ENCODE results near the gene TLCD4. TPM values are rescaled to one million over a fixed set of nuclear protein-coding genes. Genes with fewer than 3 reads are reported as not detected.

The TLCD4 gene
- total RNA-seq, 1 experiment from 2014 or later: 2.0 TPM

DNA sequence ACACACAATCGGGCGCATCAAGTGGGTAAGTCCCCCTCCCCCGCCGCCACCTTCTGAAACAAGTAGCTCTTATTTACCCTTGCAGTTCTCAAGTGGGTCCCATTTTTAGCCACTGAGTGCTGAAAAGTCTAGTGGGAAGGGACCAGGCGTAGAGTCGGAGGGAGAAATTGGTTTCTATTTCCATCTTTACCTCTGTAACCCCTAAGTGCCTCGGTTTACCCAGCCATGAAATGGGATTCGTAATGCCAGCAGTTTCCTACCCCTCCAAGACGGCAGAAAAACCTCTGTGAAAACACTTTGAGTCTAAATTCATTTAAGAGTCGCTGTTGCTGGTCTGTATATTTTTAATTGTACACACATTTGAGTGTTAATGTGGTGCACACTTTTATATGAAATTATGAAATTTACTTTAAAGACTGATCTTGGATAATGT, 928 bp downstream of the TLCD4 start:
- Mint-ChIP-seq H3K4me1 (peaks cover 20% of the 10 kb centered on the region), H3K27ac (no peak overlapping the region), H3K9me3 (no peaks in the 10 kb centered on the region), H3K27me3 (ENCODE audit: low read depth) (peaks cover 19% of the 10 kb centered on the region), H3K36me3 (no peaks in the 10 kb centered on the region), H3K4me3 (peak overlapping the region; percentile 80)
- no peak for DNase-seq (ENCODE audit: low spot score)
- no peak for ATAC-seq
- POLR2A ChIA-PET: no interaction called here
- no peak for TF ChIP-seq ATF1 (CRISPR knock-in tag; IDR thresholded peaks at IDR 0.05)
- CTCF ChIA-PET: interaction anchor here (0.6 to 6.0 kb wide), 11 partner anchors 13 to 264 kb away, joined by 3 to 71 read pairs (median 4); partner anchors contain the start of genes ALG14 and RWDD3

- DNase-seq (ENCODE audit: low spot score) (no peak), ATAC-seq (no peak)
- CTCF ChIA-PET: interaction anchor here (1.2 to 6.0 kb wide), 3 partner anchors 76 to 115 kb away, joined by 3 to 71 read pairs (median 3); partner anchors contain the start of gene RWDD3
- POLR2A ChIA-PET: no interaction called here
- Mint-ChIP-seq H3K27me3 (ENCODE audit: low read depth) (peaks cover 19% of the 10 kb centered on the region), H3K4me1 (peaks cover 20% of the 10 kb centered on the region), H3K9me3 (no peaks in the 10 kb centered on the region), H3K4me3 (peak overlapping the region; percentile 80), H3K36me3 (no peaks in the 10 kb centered on the region), H3K27ac (no peak overlapping the region)
- TF ChIP-seq ESRRA (CRISPR knock-in tag; IDR thresholded peaks at IDR 0.05; ENCODE audit: borderline replicate concordance) (no peak), CBFB (CRISPR knock-in tag; IDR thresholded peaks at IDR 0.05; ENCODE audit: low read depth) (no peak), FOXP1 (CRISPR knock-in tag; IDR thresholded peaks at IDR 0.05; ENCODE audit: borderline replicate concordance) (no peak), USF1 (CRISPR knock-in tag; IDR thresholded peaks at IDR 0.05) (no peak), SOX15 (CRISPR knock-in tag; IDR thresholded peaks at IDR 0.05) (no peak), RORB (CRISPR knock-in tag; IDR thresholded peaks at IDR 0.05) (no peak), GTF2I (CRISPR knock-in tag; conservative IDR thresholded peaks at IDR 0.05) (no peak), ELF4 (CRISPR knock-in tag; IDR thresholded peaks at IDR 0.05; ENCODE audit: low read depth) (no peak), NFE2L1 (CRISPR knock-in tag; IDR thresholded peaks at IDR 0.05) (no peak), STAT6 (CRISPR knock-in tag; conservative IDR thresholded peaks at IDR 0.05; ENCODE audit: low read depth) (no peak), ZNF263 (CRISPR knock-in tag; IDR thresholded peaks at IDR 0.05; ENCODE audit: low read depth) (no peak), ZNF396 (CRISPR knock-in tag; IDR thresholded peaks at IDR 0.05; ENCODE audit: borderline replicate concordance) (no peak), NR2C2 (CRISPR knock-in tag; IDR thresholded peaks at IDR 0.05) (no peak)
- TF ChIP-seq, protein P1, sequence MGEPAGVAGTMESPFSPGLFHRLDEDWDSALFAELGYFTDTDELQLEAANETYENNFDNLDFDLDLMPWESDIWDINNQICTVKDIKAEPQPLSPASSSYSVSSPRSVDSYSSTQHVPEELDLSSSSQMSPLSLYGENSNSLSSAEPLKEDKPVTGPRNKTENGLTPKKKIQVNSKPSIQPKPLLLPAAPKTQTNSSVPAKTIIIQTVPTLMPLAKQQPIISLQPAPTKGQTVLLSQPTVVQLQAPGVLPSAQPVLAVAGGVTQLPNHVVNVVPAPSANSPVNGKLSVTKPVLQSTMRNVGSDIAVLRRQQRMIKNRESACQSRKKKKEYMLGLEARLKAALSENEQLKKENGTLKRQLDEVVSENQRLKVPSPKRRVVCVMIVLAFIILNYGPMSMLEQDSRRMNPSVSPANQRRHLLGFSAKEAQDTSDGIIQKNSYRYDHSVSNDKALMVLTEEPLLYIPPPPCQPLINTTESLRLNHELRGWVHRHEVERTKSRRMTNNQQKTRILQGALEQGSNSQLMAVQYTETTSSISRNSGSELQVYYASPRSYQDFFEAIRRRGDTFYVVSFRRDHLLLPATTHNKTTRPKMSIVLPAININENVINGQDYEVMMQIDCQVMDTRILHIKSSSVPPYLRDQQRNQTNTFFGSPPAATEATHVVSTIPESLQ (CRISPR knock-in tag; IDR thresholded peaks at IDR 0.05): no peak
- TF ChIP-seq, protein P2, sequence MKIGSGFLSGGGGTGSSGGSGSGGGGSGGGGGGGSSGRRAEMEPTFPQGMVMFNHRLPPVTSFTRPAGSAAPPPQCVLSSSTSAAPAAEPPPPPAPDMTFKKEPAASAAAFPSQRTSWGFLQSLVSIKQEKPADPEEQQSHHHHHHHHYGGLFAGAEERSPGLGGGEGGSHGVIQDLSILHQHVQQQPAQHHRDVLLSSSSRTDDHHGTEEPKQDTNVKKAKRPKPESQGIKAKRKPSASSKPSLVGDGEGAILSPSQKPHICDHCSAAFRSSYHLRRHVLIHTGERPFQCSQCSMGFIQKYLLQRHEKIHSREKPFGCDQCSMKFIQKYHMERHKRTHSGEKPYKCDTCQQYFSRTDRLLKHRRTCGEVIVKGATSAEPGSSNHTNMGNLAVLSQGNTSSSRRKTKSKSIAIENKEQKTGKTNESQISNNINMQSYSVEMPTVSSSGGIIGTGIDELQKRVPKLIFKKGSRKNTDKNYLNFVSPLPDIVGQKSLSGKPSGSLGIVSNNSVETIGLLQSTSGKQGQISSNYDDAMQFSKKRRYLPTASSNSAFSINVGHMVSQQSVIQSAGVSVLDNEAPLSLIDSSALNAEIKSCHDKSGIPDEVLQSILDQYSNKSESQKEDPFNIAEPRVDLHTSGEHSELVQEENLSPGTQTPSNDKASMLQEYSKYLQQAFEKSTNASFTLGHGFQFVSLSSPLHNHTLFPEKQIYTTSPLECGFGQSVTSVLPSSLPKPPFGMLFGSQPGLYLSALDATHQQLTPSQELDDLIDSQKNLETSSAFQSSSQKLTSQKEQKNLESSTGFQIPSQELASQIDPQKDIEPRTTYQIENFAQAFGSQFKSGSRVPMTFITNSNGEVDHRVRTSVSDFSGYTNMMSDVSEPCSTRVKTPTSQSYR (CRISPR knock-in tag; IDR thresholded peaks at IDR 0.05): no peak
Measured at GRCh38 chr1:95118710-95119109, 1.6 kb downstream of the TLCD4 start.
